H7 (cell line): ENCODE data around the gene IL3RA. TPM values are rescaled to one million over a fixed set of nuclear protein-coding genes. Genes with fewer than 3 reads are reported as not detected.
A peak's percentile ranks its signal among the peaks of the same experiment; 100 is the strongest.
"Not testable (repeated sequence)": the region's sequence is repeated elsewhere in the genome, so short reads cannot be mapped to it uniquely, and the experiment has no call there.

Source experiments
- DNase-seq: peaks from one replicate; pipeline ENCODE4 v3.0.0; 2012
- H3K27me3 ChIP-seq: 2 replicates; pipeline ENCODE4 v1.6.0; 2011; ENCODE audit warnings: mild to moderate bottlenecking, low read length; ENCODE audit not compliant: control insufficient read depth, insufficient read depth
- H3K36me3 ChIP-seq: replicated peaks from 2 replicates; pipeline ENCODE4 v1.5.1; 2011; ENCODE audit warnings: low read length; ENCODE audit not compliant: control insufficient read depth, insufficient read depth
- H3K4me3 ChIP-seq: 2 replicates; pipeline ENCODE4 v1.5.1; 2011; ENCODE audit warnings: low read depth, mild to moderate bottlenecking, control low read depth, low read length, moderate library complexity; ENCODE audit not compliant: insufficient read depth
- total RNA-seq: library from RNA; depleted of rRNA; stranded (reverse); fragments of >200 nt; shearing (Covaris generic); gene quantifications from 2 replicates; pipeline ENCODE4 v1.2.3, GENCODE V29; 2014

IL3RA gene
- total RNA-seq, 1 experiment from 2014 or later: 0.07 TPM

DNA sequence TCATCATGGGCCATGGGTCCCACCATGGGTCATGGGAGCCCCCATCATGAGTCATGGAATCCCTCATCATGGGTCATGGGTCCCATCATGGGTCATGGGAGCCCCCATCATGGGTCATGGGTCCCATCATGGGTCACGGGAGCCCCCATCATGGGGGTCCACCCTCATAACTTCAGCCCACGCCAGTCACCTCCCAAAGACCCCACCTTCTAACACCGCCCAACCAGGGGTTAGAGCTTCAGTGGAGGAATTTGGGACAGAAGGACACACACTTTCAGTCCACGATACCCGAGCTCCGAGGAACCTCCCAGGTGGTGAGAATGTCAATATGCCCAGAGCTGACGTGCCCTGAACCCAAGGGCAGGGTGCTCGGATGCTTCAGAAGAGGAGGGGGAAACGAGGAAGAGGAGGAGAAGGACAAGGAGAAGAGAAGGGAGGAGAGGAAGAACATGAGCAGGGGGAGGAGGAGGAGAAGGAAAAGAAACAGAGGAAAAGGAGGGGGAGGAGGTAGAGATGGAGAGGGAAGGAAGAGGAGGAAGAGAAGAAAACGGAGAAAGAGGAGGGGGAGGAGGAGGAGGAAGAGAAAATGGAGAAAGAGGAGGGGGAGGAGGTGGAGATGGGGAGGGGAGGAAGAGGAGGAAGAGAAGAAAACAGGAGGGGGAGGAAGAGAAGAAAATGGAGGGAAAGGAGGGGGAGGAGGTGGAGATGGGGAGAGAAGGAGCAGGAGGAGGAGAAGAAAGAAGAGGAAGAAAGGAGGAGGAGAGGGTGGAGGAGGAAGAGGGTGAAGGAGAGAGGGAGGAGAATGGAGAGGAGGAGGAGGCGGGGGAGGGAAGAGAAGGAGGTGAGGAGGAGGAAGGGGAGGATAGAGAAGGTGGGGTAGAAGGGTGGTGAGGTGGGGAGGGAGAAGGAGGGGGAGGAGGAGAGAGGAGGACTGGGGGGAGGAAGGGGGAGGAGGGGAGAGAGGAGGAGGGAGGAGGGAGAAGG is 17.7 kb downstream of the IL3RA start:
- DNase-seq: no peak
- no peak overlapping the region for H3K4me3 ChIP-seq

DNA sequence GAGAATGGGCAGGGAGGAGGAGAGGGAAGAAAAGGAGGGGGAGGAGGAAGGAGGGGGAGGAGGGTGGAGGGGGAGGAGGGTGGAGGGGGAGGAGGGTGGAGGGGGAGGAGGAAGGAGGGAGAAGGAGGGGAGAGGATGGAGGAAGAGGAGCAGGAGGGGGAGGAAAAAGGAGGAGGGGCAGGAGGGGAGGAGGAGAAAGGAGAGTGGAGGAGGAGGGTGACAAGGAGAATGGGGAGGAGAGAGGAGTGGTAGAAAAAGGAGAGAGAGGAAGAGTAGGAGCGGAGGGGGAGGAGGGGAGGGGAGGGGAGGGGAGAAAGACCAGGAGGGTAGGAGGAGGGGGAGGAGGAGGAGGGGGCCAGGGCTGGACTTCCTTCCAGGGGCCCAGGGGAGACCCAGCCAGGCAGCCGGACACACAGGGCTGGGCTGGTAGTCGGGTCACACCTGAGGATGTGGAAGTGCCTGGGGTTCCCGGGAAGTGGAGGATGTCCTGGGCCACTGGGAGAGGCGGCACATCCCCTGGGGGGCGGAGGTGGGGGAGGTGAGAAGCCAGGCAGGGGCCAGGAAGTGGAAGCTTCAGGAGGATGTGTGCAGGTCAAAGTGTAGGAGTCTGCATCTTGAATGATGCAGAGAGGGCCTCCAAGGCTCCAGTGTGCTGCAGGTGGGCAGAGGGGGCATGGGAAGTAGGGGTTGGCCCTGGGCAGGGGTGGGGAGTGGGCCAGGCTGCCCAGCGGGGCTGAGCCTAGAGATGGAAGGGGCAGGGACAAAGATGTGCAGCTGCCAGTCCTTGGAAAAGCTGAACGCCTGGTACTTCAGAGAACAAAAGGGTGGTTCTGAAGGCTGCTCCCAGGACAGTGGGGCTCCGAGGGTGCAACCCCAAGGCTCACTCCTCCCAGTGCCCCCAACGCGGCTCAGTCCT is 18.8 kb downstream of the IL3RA start:
- Histone ChIP-seq H3K4me3 (no peak overlapping the region), H3K36me3 (peaks cover 2% of the 10 kb centered on the region), H3K27me3 (no peaks in the 10 kb centered on the region)
- peak; percentile 75 for DNase-seq

More for the DNA sequence above, 17.7 kb downstream of the IL3RA start:
- Histone ChIP-seq H3K36me3 (peaks cover 2% of the 10 kb centered on the region), H3K27me3 (no peaks in the 10 kb centered on the region)

DNA sequence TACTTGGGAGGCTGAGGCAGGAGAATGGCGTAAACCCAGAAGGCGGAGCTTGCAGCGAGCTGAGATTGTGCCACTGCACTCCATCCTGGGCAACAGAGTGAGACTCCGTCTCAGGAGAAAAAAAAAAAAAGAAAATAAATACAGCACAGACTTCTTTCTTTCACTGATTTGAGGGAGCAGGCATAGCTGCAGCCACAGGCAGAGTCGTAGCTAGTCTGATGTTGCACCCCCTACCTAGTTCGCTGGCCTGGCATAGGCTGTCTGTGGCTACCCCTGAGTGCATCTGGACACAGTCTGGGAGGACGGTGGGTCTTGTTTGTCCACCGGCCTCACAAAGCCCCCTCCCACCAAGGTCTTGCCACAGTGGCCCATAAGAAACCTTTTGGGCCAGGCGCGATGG is 21.4 kb downstream of the IL3RA start:
- Histone ChIP-seq H3K36me3 (peaks cover 2% of the 10 kb centered on the region), H3K4me3 (no peak overlapping the region), H3K27me3 (no peaks in the 10 kb centered on the region)
- no peak for DNase-seq

DNA sequence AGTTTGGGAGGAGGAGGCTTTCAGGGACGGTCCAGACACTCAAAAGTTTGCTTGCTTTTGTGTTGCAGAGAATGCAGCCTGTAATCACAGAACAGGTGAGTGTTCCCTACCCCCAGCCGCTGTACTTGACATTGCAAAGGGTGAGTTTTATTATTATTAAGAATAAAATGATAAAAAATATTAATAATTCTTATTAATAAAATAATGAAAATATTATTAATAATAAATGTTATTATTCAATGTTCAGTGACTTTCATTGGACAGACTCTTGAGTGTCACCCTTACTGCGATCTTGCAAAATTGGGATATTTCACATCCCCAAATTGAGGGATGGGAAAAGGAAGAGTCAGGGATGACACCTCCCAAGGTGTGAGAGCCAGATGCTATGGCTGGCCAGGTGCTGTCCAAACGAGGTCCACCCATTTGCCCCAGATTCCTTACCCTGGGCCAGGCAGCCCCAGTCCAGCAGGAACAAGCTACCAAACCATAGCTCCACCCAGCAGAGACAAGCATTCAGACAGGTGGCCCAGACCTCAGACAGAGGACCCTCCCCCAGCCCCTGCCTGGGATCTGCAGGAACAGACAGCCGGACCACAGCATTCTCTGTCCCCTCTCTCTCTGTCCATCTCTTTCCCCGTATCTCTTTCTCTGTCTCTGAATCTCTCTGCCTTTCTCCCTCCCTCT is 22.4 kb downstream of the IL3RA start:
- H3K4me3 ChIP-seq: no peak overlapping the region
- DNase-seq: peak; percentile 34
- peaks cover 2% of the 10 kb centered on the region for H3K36me3 ChIP-seq
- H3K27me3 ChIP-seq: no peaks in the 10 kb centered on the region

DNA sequence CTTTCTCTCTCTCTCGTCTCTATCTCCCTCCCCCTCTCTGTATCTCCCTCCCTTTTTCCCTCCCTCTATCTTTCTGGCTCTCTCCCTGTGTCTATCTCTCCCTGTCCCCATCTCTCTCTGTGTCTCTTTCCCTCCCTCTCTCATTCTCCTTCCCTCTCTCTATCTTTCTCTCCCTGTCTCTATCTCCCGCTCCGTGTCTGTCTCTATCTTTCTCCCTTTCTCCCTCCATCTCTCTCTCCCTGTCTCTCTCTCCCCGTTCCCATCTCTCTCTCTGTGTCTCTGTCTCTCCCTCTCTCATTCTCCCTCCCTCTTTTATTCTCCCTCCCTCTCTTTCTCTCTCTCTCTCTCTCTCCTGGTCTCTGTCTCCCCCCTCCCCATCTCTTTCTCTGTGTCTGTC is 22.9 kb downstream of the IL3RA start:
- H3K36me3 ChIP-seq: peaks cover 2% of the 10 kb centered on the region

DNA sequence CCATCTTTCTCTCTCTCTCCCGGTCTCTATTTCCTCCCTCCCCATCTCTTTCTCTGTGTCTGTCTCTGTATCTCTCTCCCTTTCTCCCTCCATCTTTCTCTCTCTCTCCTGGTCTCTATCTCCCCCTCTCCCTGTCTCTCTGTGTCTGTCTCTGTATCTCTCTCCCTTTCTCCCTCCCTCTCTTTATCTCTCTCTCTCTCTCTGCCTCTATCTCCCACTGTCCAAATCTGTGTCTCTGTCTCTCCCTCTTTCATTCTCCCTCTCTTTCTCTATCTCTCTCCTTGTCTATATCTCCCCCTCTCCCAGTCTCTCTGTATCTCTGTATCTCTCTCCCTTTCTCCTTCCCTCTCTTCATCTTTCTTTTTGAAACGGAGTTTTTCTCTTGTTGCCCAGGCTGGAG is 23.6 kb downstream of the IL3RA start:
- Histone ChIP-seq H3K4me3 (no peak overlapping the region), H3K27me3 (no peaks in the 10 kb centered on the region), H3K36me3 (peaks cover 2% of the 10 kb centered on the region)
- DNase-seq: no peak

More for the DNA sequence above, 22.9 kb downstream of the IL3RA start:
- DNase-seq: no peak
- Histone ChIP-seq H3K4me3 (no peak overlapping the region), H3K27me3 (no peaks in the 10 kb centered on the region)

DNA sequence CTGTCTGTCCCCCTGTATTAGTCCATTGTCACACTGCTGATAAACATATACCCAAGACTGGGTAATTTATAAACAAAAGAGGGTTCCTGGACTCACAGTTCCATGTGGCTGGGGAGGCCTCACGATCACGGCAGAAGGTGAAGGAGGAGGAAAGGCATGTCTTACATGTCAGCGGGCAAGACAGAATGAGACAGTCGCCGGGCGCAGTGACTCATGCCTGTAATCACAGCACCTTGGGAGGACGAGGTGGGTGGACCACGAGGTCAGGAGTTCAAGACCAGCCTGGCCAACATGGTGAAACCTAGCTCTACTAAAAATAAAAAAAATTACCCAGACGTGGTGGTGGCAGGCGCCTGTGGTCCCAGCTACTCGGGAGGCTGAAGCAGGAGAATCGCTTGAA is 24.7 kb downstream of the IL3RA start:
- no peak for DNase-seq

DNA sequence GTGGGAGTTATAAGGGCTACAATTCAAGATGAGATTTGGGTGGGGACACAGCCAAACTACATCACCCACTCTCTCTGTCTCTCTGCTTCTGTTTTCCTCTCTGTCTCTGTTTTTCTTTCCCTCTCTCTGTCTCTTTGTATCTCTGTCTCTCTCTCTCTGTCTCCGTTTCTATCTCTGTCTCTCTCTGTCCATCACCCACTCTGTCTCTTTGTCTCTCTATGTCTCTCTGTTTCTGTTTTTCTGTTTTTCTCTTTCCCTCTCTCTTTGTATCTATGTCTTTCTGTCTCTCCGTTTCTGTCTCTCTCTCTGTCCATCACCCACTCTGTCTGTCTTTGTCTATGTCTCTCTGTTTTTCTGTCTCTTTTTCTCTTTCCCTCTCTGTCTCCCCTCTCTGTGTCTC is 25.3 kb downstream of the IL3RA start:
- DNase-seq: no peak
- peaks cover 2% of the 10 kb centered on the region for H3K36me3 ChIP-seq
- no peak overlapping the region for H3K4me3 ChIP-seq
- H3K27me3 ChIP-seq: no peaks in the 10 kb centered on the region

More for the DNA sequence above, 24.7 kb downstream of the IL3RA start:
- Histone ChIP-seq H3K36me3 (peaks cover 2% of the 10 kb centered on the region), H3K4me3 (no peak overlapping the region), H3K27me3 (no peaks in the 10 kb centered on the region)

DNA sequence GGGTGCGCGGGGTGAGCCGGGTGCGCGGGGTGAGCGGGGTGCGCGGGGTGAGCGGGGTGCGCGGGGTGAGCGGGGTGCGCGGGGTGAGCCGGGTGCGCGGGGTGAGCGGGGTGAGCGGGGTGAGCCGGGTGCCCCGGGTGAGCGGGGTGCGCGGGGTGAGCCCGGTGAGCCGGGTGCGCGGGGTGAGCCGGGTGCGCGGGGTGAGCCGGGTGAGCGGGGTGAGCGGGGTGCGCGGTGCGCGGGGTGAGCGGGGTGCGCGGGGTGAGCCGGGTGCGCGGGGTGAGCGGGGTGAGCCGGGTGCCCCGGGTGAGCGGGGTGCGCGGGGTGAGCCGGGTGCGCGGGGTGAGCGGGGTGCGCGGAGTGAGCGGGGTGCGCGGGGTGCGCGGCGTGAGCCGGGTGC is 29.8 kb downstream of the IL3RA start:
- not testable (repeated sequence) for H3K4me3 ChIP-seq, DNase-seq, H3K27me3 ChIP-seq, H3K36me3 ChIP-seq

DNA sequence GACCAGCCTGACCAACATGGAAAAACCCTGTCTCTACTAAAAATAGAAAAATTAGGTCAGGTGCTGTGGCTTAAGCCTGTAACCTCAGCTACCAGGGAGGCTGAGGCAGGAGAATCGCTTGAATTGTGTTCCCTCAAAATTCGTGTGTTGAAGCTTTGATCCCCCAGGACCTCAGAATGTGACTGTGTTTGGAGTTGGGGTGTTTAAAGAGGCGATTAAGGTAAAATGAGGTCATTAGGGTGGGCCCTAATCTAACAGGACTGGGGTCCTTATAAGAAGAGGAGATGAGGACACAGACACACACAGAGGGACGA is 31.8 kb downstream of the IL3RA start:
- Histone ChIP-seq H3K27me3 (no peaks in the 10 kb centered on the region), H3K36me3 (no peaks in the 10 kb centered on the region), H3K4me3 (no peak overlapping the region)
- DNase-seq: no peak

DNA sequence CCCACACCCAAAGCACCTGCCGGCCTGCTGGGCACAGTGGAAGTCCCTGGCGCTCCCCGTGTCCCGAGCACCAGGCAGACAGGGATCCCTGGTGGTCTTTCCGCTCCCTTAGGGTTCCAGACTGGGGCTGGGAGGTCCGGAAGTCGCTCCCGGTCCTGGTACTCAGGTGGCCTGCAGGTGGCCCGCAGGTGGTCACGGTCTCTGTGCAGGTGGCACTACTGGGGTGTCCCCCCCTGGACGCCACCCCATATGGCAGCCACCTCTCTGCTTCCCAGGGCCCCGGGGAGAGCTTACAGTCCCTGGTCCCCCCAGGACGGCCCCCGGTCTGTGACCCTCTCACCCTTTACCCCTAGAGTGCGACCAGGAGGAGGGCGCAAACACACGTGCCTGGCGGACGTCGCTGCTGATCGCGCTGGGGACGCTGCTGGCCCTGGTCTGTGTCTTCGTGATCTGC is 41.7 kb downstream of the IL3RA start:
- H3K4me3 ChIP-seq: no peak overlapping the region
- no peaks in the 10 kb centered on the region for H3K36me3 ChIP-seq
- DNase-seq: peak; percentile 63
- no peaks in the 10 kb centered on the region for H3K27me3 ChIP-seq

DNA sequence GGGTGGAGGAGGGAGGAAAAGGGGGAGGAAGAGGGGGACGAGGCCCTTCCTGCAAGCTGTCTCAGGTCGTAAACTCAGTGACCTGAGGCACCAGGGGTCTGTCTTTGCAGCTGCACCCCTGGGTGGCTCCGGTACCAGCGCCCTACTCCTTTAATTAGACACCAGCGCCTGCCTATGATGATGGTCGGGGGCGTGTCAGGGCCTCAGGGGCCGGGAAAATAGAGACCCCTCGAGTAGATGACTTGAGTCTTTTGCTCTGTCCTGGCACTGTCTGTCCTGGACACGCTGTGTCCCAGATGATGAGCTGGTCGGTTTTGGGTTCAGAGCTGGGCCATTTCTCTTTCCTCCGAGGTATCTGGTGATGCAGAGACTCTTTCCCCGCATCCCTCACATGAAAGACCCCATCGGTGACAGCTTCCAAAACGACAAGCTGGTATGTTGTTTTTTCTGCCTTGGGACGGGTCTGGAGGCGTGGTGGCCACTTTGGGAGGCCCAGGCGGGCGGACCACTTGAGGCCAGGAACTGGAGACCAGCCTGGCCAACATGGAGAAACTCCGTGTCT is 44.2 kb downstream of the IL3RA start:
- peak; percentile 71 for DNase-seq
- Histone ChIP-seq H3K4me3 (no peak overlapping the region), H3K27me3 (no peaks in the 10 kb centered on the region), H3K36me3 (peaks cover 10% of the 10 kb centered on the region)

DNA sequence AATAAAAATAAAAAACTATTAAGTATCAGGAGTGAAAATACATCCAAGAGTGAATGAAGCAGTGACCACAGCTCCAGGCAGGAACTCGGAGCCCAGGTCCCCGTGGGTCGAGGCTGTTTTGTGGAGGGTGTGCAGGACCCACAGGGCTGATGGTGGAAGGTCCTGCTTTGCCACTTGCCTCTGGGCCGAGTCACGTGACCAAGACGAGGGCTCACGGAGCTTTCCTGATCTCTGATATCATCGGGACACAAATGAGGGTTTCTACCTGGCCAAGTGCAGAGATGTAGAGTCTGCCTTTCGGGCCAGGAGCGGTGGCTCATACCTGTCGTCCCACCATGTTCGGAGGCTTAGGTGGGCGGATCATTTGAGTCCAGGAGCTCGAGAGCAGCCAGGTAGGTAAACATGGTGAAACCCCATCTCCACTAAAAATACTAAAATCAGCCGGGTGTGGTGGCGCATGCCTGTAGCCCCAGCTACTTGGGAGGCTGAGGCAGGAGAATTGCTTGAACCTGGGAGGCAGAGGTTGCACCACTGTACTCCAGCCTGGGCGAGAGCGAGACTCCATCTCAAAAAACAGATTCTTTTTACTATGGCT is 48.2 kb downstream of the IL3RA start:
- Histone ChIP-seq H3K36me3 (peaks cover 44% of the 10 kb centered on the region), H3K4me3 (no peak overlapping the region), H3K27me3 (no peaks in the 10 kb centered on the region)
- peak; percentile 27 for DNase-seq
